KBM-7 (cell line): Measurements from ENCODE around the gene MS4A1.
A peak's percentile ranks its signal among the peaks of the same experiment; 100 is the strongest.
"Not testable (repeated sequence)": the region's sequence is repeated elsewhere in the genome, so short reads cannot be mapped to it uniquely, and the experiment has no call there.

Experiments used
- DNase-seq: peaks from one replicate; pipeline ENCODE4 v3.0.0-alpha.2; 2015
- in situ Hi-C: fragments of 300-500 bp; cut with MboI; formaldehyde crosslinking; loops from 2 replicates; pipeline ENCODE4 v1.14.3; 2020; ENCODE audit warnings: low sequenced_read_pairs, low pct_unique_long_range_greater_than_20kb, mixed read lengths

MS4A1 gene

GRCh38 chr11:60455531-60456042, at the start of gene MS4A1:
Gene MS4A1 (plus strand): TSS chr11:60455847. CDS start chr11:60462375, 6,528 bp downstream.
- DNase-seq, result no peak
- in situ Hi-C loops, result no loop called here

GRCh38 chr11:60420015-60420414, 35.6 kb upstream of the MS4A1 start:
- no peak for DNase-seq
- in situ Hi-C loops, result no loop called here

- in situ Hi-C loops, result no loop called here
- no peak for DNase-seq
These were observed 33.0 kb upstream of the MS4A1 start for GRCh38 chr11:60422609-60423008.

GRCh38 chr11:60428517-60428916, 27.1 kb upstream of the MS4A1 start:
- in situ Hi-C loops, result no loop called here
- DNase-seq, result peak; percentile 74

GRCh38 chr11:60429272-60429671, 26.4 kb upstream of the MS4A1 start, which contains the start of gene MS4A5:
Gene MS4A5 (plus strand): TSS chr11:60429572. CDS start chr11:60429675, 103 bp downstream.
- no peak for DNase-seq
- in situ Hi-C loops, result no loop called here

GRCh38 chr11:60431251-60431650, 24.4 kb upstream of the MS4A1 start:
- DNase-seq, result no peak
- in situ Hi-C loops, result no loop called here

- no peak for DNase-seq
- in situ Hi-C loops, result no loop called here
These were observed 22.2 kb upstream of the MS4A1 start for GRCh38 chr11:60433401-60433800.

GRCh38 chr11:60447070-60447469, 8.6 kb upstream of the MS4A1 start:
- no peak for DNase-seq
- in situ Hi-C loops, result no loop called here

GRCh38 chr11:60447846-60448245, 7.8 kb upstream of the MS4A1 start:
- in situ Hi-C loops, result no loop called here
- DNase-seq, result no peak

- DNase-seq, in situ Hi-C loops: not testable (repeated sequence)
These were observed 4.5 kb upstream of the MS4A1 start for GRCh38 chr11:60451185-60451584.

GRCh38 chr11:60454212-60454611, 1.4 kb upstream of the MS4A1 start:
- no peak for DNase-seq
- in situ Hi-C loops, result no loop called here

GRCh38 chr11:60457576-60457975, 1.9 kb downstream of the MS4A1 start:
- in situ Hi-C loops, result no loop called here
- DNase-seq, result no peak

- in situ Hi-C loops, result no loop called here
- DNase-seq, result no peak
These were observed 3.7 kb downstream of the MS4A1 start for GRCh38 chr11:60459345-60459744.

GRCh38 chr11:60468829-60469228, 13.2 kb downstream of the MS4A1 start:
- DNase-seq, result no peak

GRCh38 chr11:60469723-60470122, 14.1 kb downstream of the MS4A1 start:
- no peak for DNase-seq
- in situ Hi-C loops, result no loop called here

More at GRCh38 chr11:60468829-60469228, 13.2 kb downstream of the MS4A1 start:
- in situ Hi-C loops, result no loop called here

- DNase-seq, result no peak
- in situ Hi-C loops, result no loop called here
These were observed 21.4 kb downstream of the MS4A1 start for GRCh38 chr11:60477035-60477445.

GRCh38 chr11:60482361-60482760, 26.7 kb downstream of the MS4A1 start:
- peak; percentile 84 for DNase-seq
- in situ Hi-C loops, result loop anchor here (10.0 kb wide), 1 partner anchor 138 kb away; no protein-coding TSS in a partner anchor

GRCh38 chr11:60485987-60486386, 30.3 kb downstream of the MS4A1 start:
- in situ Hi-C loops, result loop anchor here (10.0 kb wide), 1 partner anchor 141 kb away; no protein-coding TSS in a partner anchor
- DNase-seq, result peak; percentile 95

- in situ Hi-C loops, result no loop called here
- DNase-seq, result no peak
These were observed 36.9 kb downstream of the MS4A1 start, which contains the start of gene MS4A12 for GRCh38 chr11:60492488-60493009. Gene MS4A12 (plus strand): TSS chr11:60492778. CDS start chr11:60497319, 4,541 bp downstream.

- in situ Hi-C loops, result no loop called here
- no peak for DNase-seq
These were observed 37.8 kb downstream of the MS4A1 start for GRCh38 chr11:60493454-60493853.

GRCh38 chr11:60498399-60498798, 42.8 kb downstream of the MS4A1 start:
- DNase-seq, result peak; percentile 51
- in situ Hi-C loops, result no loop called here
